Astrocyte of the hippocampus (primary cell): ENCODE results near the gene SMARCA1.
A peak's percentile ranks its signal among the peaks of the same experiment; 100 is the strongest.
"Not testable (repeated sequence)": the region's sequence is repeated elsewhere in the genome, so short reads cannot be mapped to it uniquely, and the experiment has no call there.

Experiments used
- DNase-seq: peaks from one replicate; pipeline ENCODE4 v3.0.0; 2011; ENCODE audit warnings: low read depth, low spot score

SMARCA1 gene

GRCh38 chrX:129523079-129523911 is at the start of gene SMARCA1:
TSS of gene SMARCA1 (minus strand) at chrX:129523490. CDS start at chrX:129523370, 120 bp downstream.
- peak; percentile 75 for DNase-seq

- peak; percentile 35 for DNase-seq
Observed at GRCh38 chrX:129572422-129572821, 49.1 kb upstream of the SMARCA1 start.

- no peak for DNase-seq
Observed at GRCh38 chrX:129568349-129568748, 45.1 kb upstream of the SMARCA1 start.

GRCh38 chrX:129566073-129566472 is 42.8 kb upstream of the SMARCA1 start:
- peak; percentile 29 for DNase-seq

- DNase-seq: peak; percentile 42
Observed at GRCh38 chrX:129565046-129565650, 41.9 kb upstream of the SMARCA1 start.

GRCh38 chrX:129564345-129564744 is 41.1 kb upstream of the SMARCA1 start:
- DNase-seq: not testable (repeated sequence)

GRCh38 chrX:129561453-129561852 is 38.2 kb upstream of the SMARCA1 start:
- DNase-seq: no peak

- DNase-seq: no peak
Observed at GRCh38 chrX:129559783-129560182, 36.5 kb upstream of the SMARCA1 start.

- peak; percentile 15 for DNase-seq
Observed at GRCh38 chrX:129557844-129558480, 34.7 kb upstream of the SMARCA1 start.

- no peak for DNase-seq
Observed at GRCh38 chrX:129556806-129557315, 33.6 kb upstream of the SMARCA1 start.

- not testable (repeated sequence) for DNase-seq
Observed at GRCh38 chrX:129554816-129555215, 31.5 kb upstream of the SMARCA1 start.

- DNase-seq: no peak
Observed at GRCh38 chrX:129553619-129554288, 30.5 kb upstream of the SMARCA1 start.

- DNase-seq: no peak
Observed at GRCh38 chrX:129549124-129549523, 25.8 kb upstream of the SMARCA1 start.

GRCh38 chrX:129545408-129545807 is 22.1 kb upstream of the SMARCA1 start:
- no peak for DNase-seq

- DNase-seq: no peak
Observed at GRCh38 chrX:129544780-129545179, 21.5 kb upstream of the SMARCA1 start.

- DNase-seq: peak; percentile 18
Observed at GRCh38 chrX:129540722-129541184, 17.5 kb upstream of the SMARCA1 start.

GRCh38 chrX:129540068-129540653 is 16.9 kb upstream of the SMARCA1 start, which contains the start of gene OCRL:
TSS of gene OCRL (plus strand) at chrX:129540259. CDS start at chrX:129540440, 181 bp downstream.
- DNase-seq: peak; percentile 85

- DNase-seq: peak; percentile 32
Observed at GRCh38 chrX:129534816-129535578, 11.7 kb upstream of the SMARCA1 start.

GRCh38 chrX:129531132-129531531 is 7.8 kb upstream of the SMARCA1 start:
- DNase-seq: no peak

GRCh38 chrX:129530410-129530809 is 7.1 kb upstream of the SMARCA1 start:
- DNase-seq: no peak
